WTC11 (cell line): Measurements from ENCODE around the gene CPVL. TPM values are rescaled to one million over a fixed set of nuclear protein-coding genes. Genes with fewer than 3 reads are reported as not detected.

Experiments
- ATAC-seq: fragments of 200-7000 bp; cut with Tn5 transposase; 2 replicates; pipeline ENCODE4 v1.10.0; 2021; ENCODE audit warnings: mild to moderate bottlenecking, moderate library complexity
- CTCF ChIA-PET: fragments of 300-600 bp; sonication (Branson Sonifier 250); formaldehyde crosslinking; loops from one replicate; lab custom pipeline; 2021; ENCODE audit warnings: antibody characterized with exemption; lab: Charles Lee
- POLR2A ChIA-PET: fragments of 350-600 bp; sonication (Branson Sonifier 250); formaldehyde crosslinking; loops from one replicate; lab custom pipeline; 2021; ENCODE audit warnings: antibody characterized with exemption; lab: Charles Lee
- DNase-seq: peaks from one replicate; pipeline ENCODE4 v3.0.0; 2021; ENCODE audit warnings: low spot score
- H3K27ac Mint-ChIP-seq: 2 replicates; pipeline ENCODE4 v1.8.0; 2021; ENCODE audit warnings: mixed read lengths
- H3K27me3 Mint-ChIP-seq: 2 replicates; pipeline ENCODE4 v1.8.0; 2021; ENCODE audit warnings: low read depth, mild to moderate bottlenecking, moderate library complexity, mixed read lengths
- H3K36me3 Mint-ChIP-seq: 2 replicates; pipeline ENCODE4 v1.8.0; 2021; ENCODE audit warnings: mixed read lengths
- H3K4me1 Mint-ChIP-seq: 2 replicates; pipeline ENCODE4 v1.8.0; 2022; ENCODE audit warnings: mixed read lengths
- H3K4me3 Mint-ChIP-seq: 2 replicates; pipeline ENCODE4 v1.8.0; 2021; ENCODE audit warnings: mild to moderate bottlenecking, moderate library complexity, mixed read lengths
- H3K9me3 Mint-ChIP-seq: 2 replicates; pipeline ENCODE4 v1.8.0; 2021; ENCODE audit warnings: mixed read lengths
- ATF1 ChIP-seq: sonication (generic); formaldehyde crosslinking; IDR thresholded peaks from 2 replicates; pipeline ENCODE4 v1.8.1; 2023; ENCODE audit warnings: mild to moderate bottlenecking, moderate library complexity, missing genetic modification reagents
- CREM ChIP-seq: sonication (generic); formaldehyde crosslinking; IDR thresholded peaks from 2 replicates; pipeline ENCODE4 v1.8.1; 2022; ENCODE audit warnings: mild to moderate bottlenecking, missing genetic modification reagents, moderate library complexity
- JAZF1 ChIP-seq: fragments of 250-450 bp; sonication (Bioruptor Pico); IDR thresholded peaks from 2 replicates; pipeline ENCODE4 v1.9.0; 2021; ENCODE audit warnings: moderate library complexity, mild to moderate bottlenecking, inconsistent platforms
- MXD4 ChIP-seq: fragments of 250-450 bp; sonication (Bioruptor Pico); IDR thresholded peaks from 2 replicates; pipeline ENCODE4 v1.8.0; 2021; ENCODE audit warnings: mild to moderate bottlenecking, moderate library complexity, borderline replicate concordance
- NFYB ChIP-seq: sonication (generic); formaldehyde crosslinking; conservative IDR thresholded peaks from 2 replicates; pipeline ENCODE4 v1.8.0; 2022; ENCODE audit warnings: low read depth, missing genetic modification reagents
- RORB ChIP-seq: fragments of 250-450 bp; sonication (Bioruptor Pico); IDR thresholded peaks from 2 replicates; pipeline ENCODE4 v1.9.0; 2021; ENCODE audit warnings: mild to moderate bottlenecking
- SMAD4 ChIP-seq: sonication (generic); formaldehyde crosslinking; IDR thresholded peaks from 2 replicates; pipeline ENCODE4 v1.8.0; 2022; ENCODE audit warnings: mild to moderate bottlenecking, missing genetic modification reagents
- SP1 ChIP-seq: sonication (generic); formaldehyde crosslinking; conservative IDR thresholded peaks from 2 replicates; pipeline ENCODE4 v1.8.1; 2022; ENCODE audit warnings: missing genetic modification reagents
- ZNF317 ChIP-seq: sonication (generic); formaldehyde crosslinking; IDR thresholded peaks from 2 replicates; pipeline ENCODE4 v1.8.1; 2023; ENCODE audit warnings: low read depth, mild to moderate bottlenecking, moderate library complexity, missing genetic modification reagents, borderline replicate concordance
- total RNA-seq: library from RNA; stranded (reverse); gene quantifications from 3 replicates; pipeline ENCODE4 v1.2.3, GENCODE V29; 2021
- TF ChIP-seq, protein P1 (sequence below): sonication (generic); formaldehyde crosslinking; IDR thresholded peaks from 2 replicates; pipeline ENCODE4 v1.8.1; 2023; ENCODE audit warnings: mild to moderate bottlenecking, missing genetic modification reagents
- TF ChIP-seq, protein P2 (sequence below): sonication (generic); formaldehyde crosslinking; IDR thresholded peaks from 2 replicates; pipeline ENCODE4 v1.8.0; 2023; ENCODE audit warnings: missing genetic modification reagents
- TF ChIP-seq, protein P3 (sequence below): sonication (generic); formaldehyde crosslinking; IDR thresholded peaks from 2 replicates; pipeline ENCODE4 v1.8.0; 2023; ENCODE audit warnings: mild to moderate bottlenecking, missing genetic modification reagents
- TF ChIP-seq, protein P4 (sequence below): fragments of 250-450 bp; sonication (Bioruptor Pico); IDR thresholded peaks from 2 replicates; pipeline ENCODE4 v1.8.0; 2021; ENCODE audit warnings: mild to moderate bottlenecking
- TF ChIP-seq, protein P5 (sequence below): sonication (generic); formaldehyde crosslinking; conservative IDR thresholded peaks from 2 replicates; pipeline ENCODE4 v1.8.1; 2022; ENCODE audit warnings: mild to moderate bottlenecking, missing genetic modification reagents
- TF ChIP-seq, protein P6 (sequence below): sonication (generic); formaldehyde crosslinking; IDR thresholded peaks from 2 replicates; pipeline ENCODE4 v1.8.1; 2022; ENCODE audit warnings: low read depth, mild to moderate bottlenecking, moderate library complexity, missing genetic modification reagents, borderline replicate concordance
- TF ChIP-seq, protein P7 (sequence below): sonication (generic); formaldehyde crosslinking; IDR thresholded peaks from 2 replicates; pipeline ENCODE4 v1.8.0; 2022; ENCODE audit warnings: mild to moderate bottlenecking, missing genetic modification reagents

The CPVL gene
- total RNA-seq, 1 experiment from 2014 or later, result 34.2 TPM

DNA sequence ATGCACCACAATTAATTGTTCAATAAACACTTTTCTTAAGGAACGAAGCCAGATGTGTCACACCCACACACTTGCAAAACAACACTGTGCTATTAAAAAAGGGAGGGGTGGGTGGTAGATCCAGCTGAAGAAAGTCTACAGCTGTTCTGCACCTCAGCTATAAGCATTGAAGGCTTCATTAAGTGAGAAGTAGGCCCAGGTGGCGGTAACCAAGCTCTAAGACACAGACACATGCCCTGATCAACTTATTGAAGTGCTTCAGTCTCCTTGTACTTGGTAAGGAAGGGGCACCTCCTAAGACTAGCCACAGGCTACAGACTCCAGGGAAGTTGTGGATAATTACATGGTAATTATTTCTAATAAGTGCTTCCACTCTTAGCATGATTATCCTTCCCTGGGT is 4.5 kb upstream of the CPVL start:
- no peak for ATAC-seq
- H3K9me3 Mint-ChIP-seq, result peaks cover 3% of the 10 kb centered on the region; the same call in 1 of the 2 replicates
- H3K4me1 Mint-ChIP-seq, result peaks cover 12% of the 10 kb centered on the region
- H3K36me3 Mint-ChIP-seq, result peaks cover 18% of the 10 kb centered on the region
- TF ChIP-seq JAZF1, result no peak
- TF ChIP-seq CREM (CRISPR knock-in tag), result no peak
- TF ChIP-seq, all 79 proteins: peak for 0
- ChIA-PET POLR2A (no interaction called here), CTCF (interaction anchor here (1.2 kb wide), 1 partner anchor 39 kb away, joined by 3 read pairs; no protein-coding TSS in a partner anchor)
- no peak for DNase-seq
- H3K4me3 Mint-ChIP-seq, result no peak overlapping the region
- H3K27me3 Mint-ChIP-seq, result peaks cover 4% of the 10 kb centered on the region
- H3K27ac Mint-ChIP-seq, result no peak overlapping the region

DNA sequence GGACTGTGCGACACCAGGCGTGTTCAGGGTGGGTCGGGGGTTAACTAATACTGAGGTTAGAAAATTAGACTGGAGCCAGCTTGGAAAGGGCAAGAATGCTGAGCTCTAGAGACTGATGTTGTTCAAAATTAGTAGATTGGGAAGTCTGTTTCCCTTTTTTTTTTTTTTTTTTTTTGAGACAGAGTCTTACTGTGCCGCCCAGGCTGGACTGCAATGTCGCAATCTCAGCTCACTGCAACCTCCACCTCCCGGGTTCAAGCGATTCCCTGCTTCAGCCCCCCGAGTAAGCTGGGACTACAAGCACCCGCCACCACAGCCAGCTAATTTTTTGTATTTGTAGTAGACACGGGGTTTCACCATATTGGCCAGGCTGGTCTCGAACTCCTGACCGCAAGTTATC is 2.7 kb upstream of the CPVL start:
- DNase-seq (no peak), ATAC-seq (no peak)
- peaks cover 13% of the 10 kb centered on the region for H3K27me3 Mint-ChIP-seq
- H3K9me3 Mint-ChIP-seq, result no peaks in the 10 kb centered on the region
- H3K36me3 Mint-ChIP-seq, result peaks cover 4% of the 10 kb centered on the region; the same call in 1 of the 2 replicates
- no peak for TF ChIP-seq RORB
- TF ChIP-seq, protein P1, sequence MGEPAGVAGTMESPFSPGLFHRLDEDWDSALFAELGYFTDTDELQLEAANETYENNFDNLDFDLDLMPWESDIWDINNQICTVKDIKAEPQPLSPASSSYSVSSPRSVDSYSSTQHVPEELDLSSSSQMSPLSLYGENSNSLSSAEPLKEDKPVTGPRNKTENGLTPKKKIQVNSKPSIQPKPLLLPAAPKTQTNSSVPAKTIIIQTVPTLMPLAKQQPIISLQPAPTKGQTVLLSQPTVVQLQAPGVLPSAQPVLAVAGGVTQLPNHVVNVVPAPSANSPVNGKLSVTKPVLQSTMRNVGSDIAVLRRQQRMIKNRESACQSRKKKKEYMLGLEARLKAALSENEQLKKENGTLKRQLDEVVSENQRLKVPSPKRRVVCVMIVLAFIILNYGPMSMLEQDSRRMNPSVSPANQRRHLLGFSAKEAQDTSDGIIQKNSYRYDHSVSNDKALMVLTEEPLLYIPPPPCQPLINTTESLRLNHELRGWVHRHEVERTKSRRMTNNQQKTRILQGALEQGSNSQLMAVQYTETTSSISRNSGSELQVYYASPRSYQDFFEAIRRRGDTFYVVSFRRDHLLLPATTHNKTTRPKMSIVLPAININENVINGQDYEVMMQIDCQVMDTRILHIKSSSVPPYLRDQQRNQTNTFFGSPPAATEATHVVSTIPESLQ (CRISPR knock-in tag), result no peak
- TF ChIP-seq, protein P2, sequence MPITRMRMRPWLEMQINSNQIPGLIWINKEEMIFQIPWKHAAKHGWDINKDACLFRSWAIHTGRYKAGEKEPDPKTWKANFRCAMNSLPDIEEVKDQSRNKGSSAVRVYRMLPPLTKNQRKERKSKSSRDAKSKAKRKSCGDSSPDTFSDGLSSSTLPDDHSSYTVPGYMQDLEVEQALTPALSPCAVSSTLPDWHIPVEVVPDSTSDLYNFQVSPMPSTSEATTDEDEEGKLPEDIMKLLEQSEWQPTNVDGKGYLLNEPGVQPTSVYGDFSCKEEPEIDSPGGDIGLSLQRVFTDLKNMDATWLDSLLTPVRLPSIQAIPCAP (CRISPR knock-in tag), result no peak
- no peak for TF ChIP-seq ZNF317 (CRISPR knock-in tag)
- TF ChIP-seq NFYB (CRISPR knock-in tag), result no peak
- TF ChIP-seq, protein P3, sequence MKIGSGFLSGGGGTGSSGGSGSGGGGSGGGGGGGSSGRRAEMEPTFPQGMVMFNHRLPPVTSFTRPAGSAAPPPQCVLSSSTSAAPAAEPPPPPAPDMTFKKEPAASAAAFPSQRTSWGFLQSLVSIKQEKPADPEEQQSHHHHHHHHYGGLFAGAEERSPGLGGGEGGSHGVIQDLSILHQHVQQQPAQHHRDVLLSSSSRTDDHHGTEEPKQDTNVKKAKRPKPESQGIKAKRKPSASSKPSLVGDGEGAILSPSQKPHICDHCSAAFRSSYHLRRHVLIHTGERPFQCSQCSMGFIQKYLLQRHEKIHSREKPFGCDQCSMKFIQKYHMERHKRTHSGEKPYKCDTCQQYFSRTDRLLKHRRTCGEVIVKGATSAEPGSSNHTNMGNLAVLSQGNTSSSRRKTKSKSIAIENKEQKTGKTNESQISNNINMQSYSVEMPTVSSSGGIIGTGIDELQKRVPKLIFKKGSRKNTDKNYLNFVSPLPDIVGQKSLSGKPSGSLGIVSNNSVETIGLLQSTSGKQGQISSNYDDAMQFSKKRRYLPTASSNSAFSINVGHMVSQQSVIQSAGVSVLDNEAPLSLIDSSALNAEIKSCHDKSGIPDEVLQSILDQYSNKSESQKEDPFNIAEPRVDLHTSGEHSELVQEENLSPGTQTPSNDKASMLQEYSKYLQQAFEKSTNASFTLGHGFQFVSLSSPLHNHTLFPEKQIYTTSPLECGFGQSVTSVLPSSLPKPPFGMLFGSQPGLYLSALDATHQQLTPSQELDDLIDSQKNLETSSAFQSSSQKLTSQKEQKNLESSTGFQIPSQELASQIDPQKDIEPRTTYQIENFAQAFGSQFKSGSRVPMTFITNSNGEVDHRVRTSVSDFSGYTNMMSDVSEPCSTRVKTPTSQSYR (CRISPR knock-in tag), result no peak
- TF ChIP-seq, protein P4, sequence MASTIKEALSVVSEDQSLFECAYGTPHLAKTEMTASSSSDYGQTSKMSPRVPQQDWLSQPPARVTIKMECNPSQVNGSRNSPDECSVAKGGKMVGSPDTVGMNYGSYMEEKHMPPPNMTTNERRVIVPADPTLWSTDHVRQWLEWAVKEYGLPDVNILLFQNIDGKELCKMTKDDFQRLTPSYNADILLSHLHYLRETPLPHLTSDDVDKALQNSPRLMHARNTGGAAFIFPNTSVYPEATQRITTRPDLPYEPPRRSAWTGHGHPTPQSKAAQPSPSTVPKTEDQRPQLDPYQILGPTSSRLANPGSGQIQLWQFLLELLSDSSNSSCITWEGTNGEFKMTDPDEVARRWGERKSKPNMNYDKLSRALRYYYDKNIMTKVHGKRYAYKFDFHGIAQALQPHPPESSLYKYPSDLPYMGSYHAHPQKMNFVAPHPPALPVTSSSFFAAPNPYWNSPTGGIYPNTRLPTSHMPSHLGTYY (CRISPR knock-in tag), result no peak
- no peak for TF ChIP-seq MXD4 (CRISPR knock-in tag)
- TF ChIP-seq SMAD4 (CRISPR knock-in tag), result no peak
- ChIA-PET POLR2A (no interaction called here), CTCF (interaction anchor here (0.7 to 5.8 kb wide), 2 partner anchors 9 to 41 kb away, joined by 3 to 31 read pairs; no protein-coding TSS in a partner anchor)
- H3K4me1 Mint-ChIP-seq, result peaks cover 19% of the 10 kb centered on the region
- H3K27ac Mint-ChIP-seq, result no peak overlapping the region
- no peak overlapping the region for H3K4me3 Mint-ChIP-seq

DNA sequence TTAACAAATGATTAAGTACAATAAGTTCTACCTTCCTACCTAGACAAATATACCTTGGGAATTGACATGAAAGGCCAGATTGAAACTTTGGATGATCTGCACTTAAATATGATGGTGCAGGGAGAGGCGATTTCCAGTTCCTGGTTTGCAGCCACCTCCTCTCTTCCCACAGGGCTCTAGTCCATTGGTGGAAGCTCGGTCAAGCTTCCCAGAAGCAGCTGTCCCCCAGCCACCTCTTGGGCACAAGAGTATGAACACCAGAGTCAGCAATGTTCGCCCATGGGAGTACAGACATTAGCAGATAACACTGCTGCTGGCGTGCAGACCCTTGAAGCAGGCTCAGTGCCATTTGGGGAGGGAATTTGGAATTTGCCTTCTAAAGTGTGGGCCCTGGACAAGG is 1.5 kb upstream of the CPVL start:
- Mint-ChIP-seq H3K4me3 (no peak overlapping the region), H3K9me3 (no peaks in the 10 kb centered on the region), H3K36me3 (peaks cover 2% of the 10 kb centered on the region; the same call in 1 of the 2 replicates), H3K27ac (no peak overlapping the region), H3K27me3 (peaks cover 13% of the 10 kb centered on the region), H3K4me1 (peaks cover 19% of the 10 kb centered on the region)
- ChIA-PET POLR2A (no interaction called here), CTCF (interaction anchor here (0.9 to 5.8 kb wide), 2 partner anchors 42 to 192 kb away, joined by 3 to 31 read pairs; no protein-coding TSS in a partner anchor)
- no peak for DNase-seq
- TF ChIP-seq ATF1 (CRISPR knock-in tag) (no peak), ZNF317 (CRISPR knock-in tag) (no peak), SP1 (no peak)
- TF ChIP-seq, protein P5, sequence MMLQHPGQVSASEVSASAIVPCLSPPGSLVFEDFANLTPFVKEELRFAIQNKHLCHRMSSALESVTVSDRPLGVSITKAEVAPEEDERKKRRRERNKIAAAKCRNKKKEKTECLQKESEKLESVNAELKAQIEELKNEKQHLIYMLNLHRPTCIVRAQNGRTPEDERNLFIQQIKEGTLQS (CRISPR knock-in tag), result no peak
- TF ChIP-seq, protein P6, sequence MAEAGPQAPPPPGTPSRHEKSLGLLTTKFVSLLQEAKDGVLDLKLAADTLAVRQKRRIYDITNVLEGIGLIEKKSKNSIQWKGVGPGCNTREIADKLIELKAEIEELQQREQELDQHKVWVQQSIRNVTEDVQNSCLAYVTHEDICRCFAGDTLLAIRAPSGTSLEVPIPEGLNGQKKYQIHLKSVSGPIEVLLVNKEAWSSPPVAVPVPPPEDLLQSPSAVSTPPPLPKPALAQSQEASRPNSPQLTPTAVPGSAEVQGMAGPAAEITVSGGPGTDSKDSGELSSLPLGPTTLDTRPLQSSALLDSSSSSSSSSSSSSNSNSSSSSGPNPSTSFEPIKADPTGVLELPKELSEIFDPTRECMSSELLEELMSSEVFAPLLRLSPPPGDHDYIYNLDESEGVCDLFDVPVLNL (CRISPR knock-in tag), result no peak
- TF ChIP-seq, protein P7, sequence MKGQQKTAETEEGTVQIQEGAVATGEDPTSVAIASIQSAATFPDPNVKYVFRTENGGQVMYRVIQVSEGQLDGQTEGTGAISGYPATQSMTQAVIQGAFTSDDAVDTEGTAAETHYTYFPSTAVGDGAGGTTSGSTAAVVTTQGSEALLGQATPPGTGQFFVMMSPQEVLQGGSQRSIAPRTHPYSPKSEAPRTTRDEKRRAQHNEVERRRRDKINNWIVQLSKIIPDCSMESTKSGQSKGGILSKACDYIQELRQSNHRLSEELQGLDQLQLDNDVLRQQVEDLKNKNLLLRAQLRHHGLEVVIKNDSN, result no peak
- ATAC-seq, result no peak
